ENCODE results near the gene COP1. TPM values are rescaled to one million over a fixed set of nuclear protein-coding genes. Genes with fewer than 3 reads are reported as not detected.

The COP1 gene
- total RNA-seq, 4 donors from 2014 or later = 37.7 to 51.4 (median 44.8) TPM

- ATAC-seq = no peak
- TF ChIP-seq POLR2AphosphoS5 (IDR thresholded peaks at IDR 0.05) = no peak
- TF ChIP-seq POLR2A (IDR thresholded peaks at IDR 0.05) = no peak
- TF ChIP-seq EP300 (IDR thresholded peaks at IDR 0.05) = no peak
- TF ChIP-seq, protein P1, sequence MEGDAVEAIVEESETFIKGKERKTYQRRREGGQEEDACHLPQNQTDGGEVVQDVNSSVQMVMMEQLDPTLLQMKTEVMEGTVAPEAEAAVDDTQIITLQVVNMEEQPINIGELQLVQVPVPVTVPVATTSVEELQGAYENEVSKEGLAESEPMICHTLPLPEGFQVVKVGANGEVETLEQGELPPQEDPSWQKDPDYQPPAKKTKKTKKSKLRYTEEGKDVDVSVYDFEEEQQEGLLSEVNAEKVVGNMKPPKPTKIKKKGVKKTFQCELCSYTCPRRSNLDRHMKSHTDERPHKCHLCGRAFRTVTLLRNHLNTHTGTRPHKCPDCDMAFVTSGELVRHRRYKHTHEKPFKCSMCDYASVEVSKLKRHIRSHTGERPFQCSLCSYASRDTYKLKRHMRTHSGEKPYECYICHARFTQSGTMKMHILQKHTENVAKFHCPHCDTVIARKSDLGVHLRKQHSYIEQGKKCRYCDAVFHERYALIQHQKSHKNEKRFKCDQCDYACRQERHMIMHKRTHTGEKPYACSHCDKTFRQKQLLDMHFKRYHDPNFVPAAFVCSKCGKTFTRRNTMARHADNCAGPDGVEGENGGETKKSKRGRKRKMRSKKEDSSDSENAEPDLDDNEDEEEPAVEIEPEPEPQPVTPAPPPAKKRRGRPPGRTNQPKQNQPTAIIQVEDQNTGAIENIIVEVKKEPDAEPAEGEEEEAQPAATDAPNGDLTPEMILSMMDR (IDR thresholded peaks at IDR 0.05) = no peak
- 48 to 62% methylated on average over 3 of the region's 3 CpGs for WGBS, 2 donors (ENCODE audit: low coverage in 1 of 2)
- no peak overlapping the region for H3K4me3 ChIP-seq
- no peaks in the 10 kb centered on the region for H3K27me3 ChIP-seq
- H3K9me3 ChIP-seq = no peaks in the 10 kb centered on the region
- H3K4me1 ChIP-seq = peaks cover 0 to 7% (median 0%) of the 10 kb centered on the region in 3 donors
- peaks cover 0 to 14% of the 10 kb centered on the region in 2 donors for H3K36me3 ChIP-seq
- no peak overlapping the region for H3K27ac ChIP-seq
These were observed 23.5 kb downstream of the COP1 start for GRCh38 chr1:176183618-176184017.

- H3K9me3 ChIP-seq = no peaks in the 10 kb centered on the region
- no peak overlapping the region for H3K27ac ChIP-seq
- peaks cover 0 to 33% of the 10 kb centered on the region in 2 donors for H3K36me3 ChIP-seq
- H3K27me3 ChIP-seq = no peaks in the 10 kb centered on the region
- ATAC-seq = no peak
- TF ChIP-seq POLR2A (IDR thresholded peaks at IDR 0.05) (no peak), POLR2AphosphoS5 (IDR thresholded peaks at IDR 0.05) (no peak), EP300 (IDR thresholded peaks at IDR 0.05) (no peak)
- TF ChIP-seq, protein P1 (IDR thresholded peaks at IDR 0.05) = no peak
- 80 to 86% methylated on average over 1 to 5 of the region's 5 CpGs for WGBS, 2 donors (ENCODE audit: low coverage in 1 of 2)
- H3K4me3 ChIP-seq = no peak overlapping the region
- H3K4me1 ChIP-seq = no peaks in the 10 kb centered on the region
These were observed 28.8 kb downstream of the COP1 start for GRCh38 chr1:176178316-176178715.

DNA sequence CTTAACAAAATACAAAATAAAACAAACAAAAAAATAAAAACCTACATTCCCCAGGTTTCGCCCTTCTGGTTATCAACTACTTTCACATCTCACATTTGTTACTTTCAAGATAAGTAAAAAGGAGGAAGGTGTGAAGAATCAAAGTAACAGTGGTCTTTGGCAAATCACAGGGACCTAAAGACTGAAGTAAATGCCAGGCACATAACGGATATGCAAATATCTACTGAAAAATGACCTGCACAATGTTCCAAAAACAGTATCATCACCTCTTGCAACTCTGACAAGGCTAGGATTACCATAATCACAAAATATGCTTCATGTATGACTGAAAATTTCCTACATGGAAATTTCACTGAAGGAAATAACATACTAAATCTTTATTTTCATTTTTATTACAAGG is 29.3 kb downstream of the COP1 start:
- 88 to 90% methylated on average over 1 to 2 of the region's 2 CpGs for WGBS, 2 donors (ENCODE audit: low coverage in 1 of 2)
- no peaks in the 10 kb centered on the region for H3K9me3 ChIP-seq
- TF ChIP-seq POLR2AphosphoS5 (IDR thresholded peaks at IDR 0.05) (no peak), POLR2A (IDR thresholded peaks at IDR 0.05) (no peak), EP300 (IDR thresholded peaks at IDR 0.05) (no peak)
- TF ChIP-seq, protein P1 (IDR thresholded peaks at IDR 0.05) = no peak

GRCh38 chr1:176174108-176174507 is 33.0 kb downstream of the COP1 start:
- no peaks in the 10 kb centered on the region for H3K9me3 ChIP-seq
- ATAC-seq = no peak
- H3K27ac ChIP-seq = no peak overlapping the region
- TF ChIP-seq POLR2A (IDR thresholded peaks at IDR 0.05) (no peak), POLR2AphosphoS5 (IDR thresholded peaks at IDR 0.05) (no peak), EP300 (IDR thresholded peaks at IDR 0.05) (no peak)
- TF ChIP-seq, protein P1 (IDR thresholded peaks at IDR 0.05) = no peak
- peaks cover 0 to 52% of the 10 kb centered on the region in 2 donors for H3K36me3 ChIP-seq
- H3K4me3 ChIP-seq = no peak overlapping the region
- no peaks in the 10 kb centered on the region for H3K27me3 ChIP-seq
- no peaks in the 10 kb centered on the region for H3K4me1 ChIP-seq

More for the DNA sequence above, 29.3 kb downstream of the COP1 start:
- ATAC-seq = no peak
- Histone ChIP-seq H3K4me3 (no peak overlapping the region), H3K27ac (no peak overlapping the region), H3K4me1 (no peaks in the 10 kb centered on the region), H3K27me3 (no peaks in the 10 kb centered on the region), H3K36me3 (peaks cover 0 to 39% of the 10 kb centered on the region in 2 donors)

- no peak for ATAC-seq
- H3K4me1 ChIP-seq = peaks cover 0 to 5% (median 0%) of the 10 kb centered on the region in 3 donors
- 96 to 98% methylated on average over 5 to 6 of the region's 6 CpGs for WGBS, 2 donors (ENCODE audit: low coverage in 1 of 2)
- no peak overlapping the region for H3K27ac ChIP-seq
- H3K27me3 ChIP-seq = no peaks in the 10 kb centered on the region
- TF ChIP-seq POLR2AphosphoS5 (IDR thresholded peaks at IDR 0.05) = no peak
- H3K9me3 ChIP-seq = no peaks in the 10 kb centered on the region
- no peak overlapping the region for H3K4me3 ChIP-seq
- peaks cover 0 to 52% of the 10 kb centered on the region in 2 donors for H3K36me3 ChIP-seq
These were observed 34.9 kb downstream of the COP1 start for GRCh38 chr1:176172215-176172614.
